Right kidney (tissue), 1 donor: ENCODE data around the gene GNAI2.
"Not testable (repeated sequence)": the region's sequence is repeated elsewhere in the genome, so short reads cannot be mapped to it uniquely, and the experiment has no call there.

Experiments used
- DNase-seq: peaks from one replicate; pipeline ENCODE4 v3.0.0-alpha.2; 2016

Gene GNAI2

GRCh38 chr3:50264383-50264963 lies 28.5 kb downstream of the GNAI2 start:
- peak; percentile 82 for DNase-seq

GRCh38 chr3:50264964-50265485 lies 29.0 kb downstream of the GNAI2 start:
- peak; percentile 69 for DNase-seq

GRCh38 chr3:50265571-50265970 lies 29.6 kb downstream of the GNAI2 start:
- DNase-seq = no peak

- DNase-seq = no peak
These were observed 30.0 kb downstream of the GNAI2 start for GRCh38 chr3:50266017-50266416.

DNA sequence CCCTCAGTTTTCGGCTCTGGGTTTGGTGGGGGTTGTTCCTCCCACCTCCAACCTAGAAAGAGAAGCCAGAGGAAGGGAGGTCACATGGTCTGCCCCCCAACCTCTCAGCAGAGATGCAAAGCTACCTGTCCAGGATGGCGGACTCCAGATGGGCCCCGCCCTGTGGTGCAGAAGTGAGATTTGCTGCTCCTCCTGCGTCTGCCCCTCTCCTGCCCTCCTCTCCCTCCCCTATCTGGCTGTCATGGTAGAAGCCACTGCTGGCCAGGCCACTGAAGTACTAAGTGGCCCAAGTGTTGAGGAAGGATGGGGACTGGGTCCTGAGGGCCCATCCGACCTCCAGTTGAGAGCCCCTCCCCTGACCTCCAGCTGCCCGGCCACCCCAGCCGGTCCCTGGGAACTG lies 30.8 kb downstream of the GNAI2 start:
- no peak for DNase-seq

GRCh38 chr3:50267280-50267913 lies 31.4 kb downstream of the GNAI2 start:
- DNase-seq = peak; percentile 70

DNA sequence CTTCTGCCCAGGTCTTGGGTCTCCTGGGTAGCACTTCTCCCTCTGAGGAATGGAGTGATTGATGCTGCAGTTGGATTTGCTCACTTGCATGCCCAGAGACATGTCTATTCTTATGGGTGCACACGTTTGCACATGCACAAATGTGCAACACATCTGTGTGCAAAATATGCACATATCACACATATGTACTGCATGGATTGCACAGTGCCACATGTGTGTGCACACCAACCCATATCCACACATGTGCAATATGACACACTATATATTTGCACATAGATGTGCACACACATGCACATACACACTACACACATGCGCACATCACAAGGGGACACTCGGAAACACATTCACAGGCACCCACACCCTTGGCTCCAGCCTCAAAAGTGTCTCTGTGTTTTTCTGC lies 32.3 kb downstream of the GNAI2 start:
- no peak for DNase-seq

DNA sequence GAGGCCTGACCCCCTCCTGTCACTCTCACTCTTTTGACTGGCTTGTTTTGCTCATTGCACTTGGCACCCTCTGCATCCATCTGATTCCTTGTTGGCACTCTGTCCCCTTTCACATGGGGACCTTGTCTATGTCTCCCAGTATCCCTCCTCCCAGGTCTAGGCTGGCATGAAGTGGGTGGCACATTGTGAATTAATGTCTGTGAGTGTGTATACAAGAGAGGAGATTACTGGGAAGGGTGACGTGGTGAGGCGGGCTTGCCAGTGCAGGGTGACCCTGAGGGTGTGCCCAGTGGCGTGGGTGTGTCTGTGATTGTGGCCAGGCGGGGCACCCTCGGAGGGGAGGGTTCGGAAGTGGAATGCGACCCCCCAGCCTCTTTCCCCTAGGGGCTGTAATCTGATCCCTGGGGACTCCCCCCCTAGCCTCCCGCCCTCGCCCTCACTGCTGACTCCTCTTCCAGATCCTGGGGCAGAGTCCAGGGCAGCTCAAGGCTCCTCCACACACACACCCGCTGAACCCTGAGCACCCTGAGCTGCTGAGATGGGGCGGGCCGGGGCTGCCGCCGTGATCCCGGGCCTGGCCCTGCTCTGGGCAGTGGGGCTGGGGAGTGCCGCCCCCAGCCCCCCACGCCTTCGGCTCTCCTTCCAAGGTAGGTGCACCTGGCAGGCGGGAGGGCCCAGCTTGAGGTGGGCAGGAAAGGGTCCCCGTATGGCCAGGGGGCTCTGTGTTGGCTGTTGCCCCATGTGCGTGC lies 32.9 kb downstream of the GNAI2 start, which contains the start of gene SEMA3B:
Gene SEMA3B (plus strand): TSS at position 445 of the 749 bp plus-strand sequence. CDS start 94 bp downstream, at position 539.
- peak; percentile 75 for DNase-seq

DNA sequence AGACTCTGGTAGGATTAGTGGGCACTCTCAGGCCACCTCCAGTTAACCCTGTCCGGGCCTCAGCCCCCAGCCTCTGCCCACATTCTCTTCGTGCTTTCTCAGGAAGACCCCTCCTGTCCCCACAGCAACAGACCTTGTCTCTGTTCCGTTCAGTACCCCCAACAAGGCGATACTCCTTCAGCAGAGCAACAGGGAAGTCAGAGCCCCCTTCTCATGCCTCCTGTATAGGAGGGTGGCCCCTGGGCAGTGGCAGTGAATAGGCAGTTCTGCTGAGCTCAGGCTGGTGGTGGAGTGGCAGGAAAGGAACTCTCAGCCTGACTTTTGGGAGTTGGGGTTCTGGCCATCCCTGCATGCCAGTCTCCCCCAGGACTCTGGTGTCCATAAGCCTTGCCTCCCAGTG lies 33.5 kb downstream of the GNAI2 start:
- peak; percentile 51 for DNase-seq

DNA sequence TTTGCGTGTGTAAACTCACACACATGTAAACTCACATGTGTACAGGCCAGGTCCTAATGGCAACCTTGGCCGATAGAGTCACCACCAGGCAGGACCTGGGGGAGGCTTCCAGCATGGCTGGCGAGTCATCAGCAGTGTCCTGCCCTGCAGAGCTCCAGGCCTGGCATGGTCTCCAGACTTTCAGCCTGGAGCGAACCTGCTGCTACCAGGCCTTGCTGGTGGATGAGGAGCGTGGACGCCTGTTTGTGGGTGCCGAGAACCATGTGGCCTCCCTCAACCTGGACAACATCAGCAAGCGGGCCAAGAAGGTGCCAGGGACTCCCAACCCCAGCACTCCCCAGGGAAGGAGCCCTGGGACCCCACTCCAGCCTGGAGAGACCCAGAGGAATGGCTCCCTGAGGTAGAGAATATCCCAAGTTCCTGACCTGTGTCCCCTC lies 34.0 kb downstream of the GNAI2 start:
- no peak for DNase-seq

DNA sequence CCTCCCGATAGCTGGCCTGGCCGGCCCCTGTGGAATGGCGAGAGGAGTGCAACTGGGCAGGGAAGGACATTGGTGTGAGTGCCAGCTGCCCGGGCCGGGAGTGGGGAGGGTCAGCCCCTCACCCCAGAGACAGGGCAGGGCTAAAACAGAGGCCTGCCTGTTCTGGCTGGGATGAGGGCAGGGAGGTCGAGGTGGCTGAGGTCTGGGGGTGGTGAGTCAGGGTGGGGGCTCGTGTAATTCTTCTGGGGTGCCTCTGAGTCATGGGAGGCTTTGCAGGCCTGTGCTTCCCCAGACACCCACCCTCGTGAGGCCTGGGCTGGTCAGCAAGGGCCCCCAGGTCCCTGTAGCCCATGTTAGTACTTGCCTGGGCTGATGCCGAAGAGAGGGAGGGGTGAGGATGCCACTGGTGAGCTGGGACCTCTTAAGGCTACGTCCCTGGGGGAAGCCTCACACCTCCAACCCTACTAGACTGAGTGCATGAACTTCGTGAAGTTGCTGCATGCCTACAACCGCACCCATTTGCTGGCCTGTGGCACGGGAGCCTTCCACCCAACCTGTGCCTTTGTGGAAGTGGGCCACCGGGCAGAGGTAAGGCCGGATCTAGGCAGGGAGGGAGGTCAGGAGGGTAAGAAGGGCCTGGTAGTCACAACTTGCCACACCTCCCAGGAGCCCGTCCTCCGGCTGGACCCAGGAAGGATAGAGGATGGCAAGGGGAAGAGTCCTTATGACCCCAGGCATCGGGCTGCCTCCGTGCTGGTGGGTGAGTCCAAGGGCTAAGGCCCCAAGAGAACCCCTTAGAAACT lies 34.6 kb downstream of the GNAI2 start:
- DNase-seq = no peak

DNA sequence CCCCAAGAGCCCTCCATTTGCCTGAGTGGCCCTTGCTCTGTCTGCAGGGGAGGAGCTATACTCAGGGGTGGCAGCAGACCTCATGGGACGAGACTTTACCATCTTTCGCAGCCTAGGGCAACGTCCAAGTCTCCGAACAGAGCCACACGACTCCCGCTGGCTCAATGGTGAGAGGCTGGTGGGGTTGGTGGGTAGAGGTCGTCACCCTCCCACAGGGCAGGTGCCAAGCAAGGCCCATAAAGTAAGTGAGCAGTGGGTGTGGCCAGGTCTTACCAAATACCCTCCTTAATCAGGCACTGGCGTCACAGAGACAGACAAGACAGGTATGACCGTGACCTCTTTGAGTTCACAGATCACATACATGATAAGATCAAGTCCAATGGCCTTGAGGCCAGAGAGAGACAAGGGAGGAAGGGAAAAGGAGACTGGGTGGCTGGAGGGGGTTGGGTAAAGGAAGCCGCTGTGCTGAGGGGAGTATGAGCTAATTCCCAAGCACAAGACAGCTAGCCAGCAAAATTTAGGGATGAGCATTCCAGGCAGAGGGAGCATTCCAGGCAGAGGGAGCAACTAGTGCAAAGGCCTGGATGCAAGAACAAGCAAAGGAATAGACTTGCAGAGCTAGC lies 35.4 kb downstream of the GNAI2 start:
- no peak for DNase-seq

DNA sequence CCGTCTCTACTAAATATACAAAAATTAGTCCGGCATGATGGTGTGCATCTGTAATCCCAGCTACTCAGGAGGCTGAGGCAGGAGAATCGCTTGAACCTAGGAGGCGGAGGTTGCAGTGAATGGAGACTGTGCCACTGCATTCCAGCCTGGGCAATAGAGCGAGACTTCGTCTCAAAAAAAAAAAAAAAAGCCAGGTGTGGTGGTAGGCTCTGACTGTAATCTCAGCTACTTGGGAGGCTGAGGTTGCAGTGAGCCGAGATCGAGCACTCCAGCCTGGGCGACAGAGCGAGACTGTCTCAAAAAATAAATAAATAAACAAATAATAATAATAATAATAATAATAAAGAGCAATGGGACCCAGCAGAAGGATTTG lies 36.5 kb downstream of the GNAI2 start:
- not testable (repeated sequence) for DNase-seq

DNA sequence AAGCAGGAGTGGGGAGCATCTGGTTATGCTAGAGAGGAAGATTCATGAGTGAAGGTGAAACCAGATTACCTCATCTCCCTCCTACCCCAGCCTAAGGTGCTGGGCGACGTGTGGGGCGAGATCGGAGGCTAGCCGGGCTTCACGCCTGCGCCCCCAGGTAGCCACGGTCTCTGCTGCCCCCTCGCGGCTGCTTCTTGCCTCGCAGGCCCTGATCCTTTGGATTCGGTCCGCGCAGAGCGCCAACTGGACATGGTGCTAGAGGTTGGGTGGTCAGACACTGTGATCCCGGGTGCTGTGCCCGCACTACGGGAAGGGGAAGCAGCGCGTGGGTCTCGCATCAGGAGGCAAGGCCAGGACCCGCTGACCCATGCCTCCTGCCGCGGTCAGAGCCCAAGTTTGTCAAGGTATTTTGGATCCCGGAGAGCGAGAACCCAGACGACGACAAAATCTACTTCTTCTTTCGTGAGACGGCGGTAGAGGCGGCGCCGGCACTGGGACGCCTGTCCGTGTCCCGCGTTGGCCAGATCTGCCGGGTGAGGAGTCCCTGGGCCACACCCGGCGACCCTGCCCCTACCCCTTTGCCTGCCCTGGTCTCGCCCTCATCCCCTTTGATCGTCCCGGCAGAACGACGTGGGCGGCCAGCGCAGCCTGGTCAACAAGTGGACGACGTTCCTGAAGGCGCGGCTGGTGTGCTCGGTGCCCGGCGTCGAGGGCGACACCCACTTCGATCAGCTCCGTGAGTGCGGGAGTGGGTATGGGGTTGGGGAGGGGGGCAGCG lies 37.1 kb downstream of the GNAI2 start:
- peak; percentile 89 for DNase-seq

GRCh38 chr3:50273689-50274065 lies 37.7 kb downstream of the GNAI2 start:
- no peak for DNase-seq

GRCh38 chr3:50274371-50275104 lies 38.5 kb downstream of the GNAI2 start:
- DNase-seq = peak; percentile 59

GRCh38 chr3:50275141-50275995 lies 39.4 kb downstream of the GNAI2 start:
- DNase-seq = no peak

GRCh38 chr3:50275996-50276761 lies 40.2 kb downstream of the GNAI2 start:
- DNase-seq = no peak

- no peak for DNase-seq
These were observed 40.7 kb downstream of the GNAI2 start for GRCh38 chr3:50276762-50277101.
